ENCODE data around the gene SET.
"Not testable (repeated sequence)": the region's sequence is repeated elsewhere in the genome, so short reads cannot be mapped to it uniquely, and the experiment has no call there.

SET gene

DNA sequence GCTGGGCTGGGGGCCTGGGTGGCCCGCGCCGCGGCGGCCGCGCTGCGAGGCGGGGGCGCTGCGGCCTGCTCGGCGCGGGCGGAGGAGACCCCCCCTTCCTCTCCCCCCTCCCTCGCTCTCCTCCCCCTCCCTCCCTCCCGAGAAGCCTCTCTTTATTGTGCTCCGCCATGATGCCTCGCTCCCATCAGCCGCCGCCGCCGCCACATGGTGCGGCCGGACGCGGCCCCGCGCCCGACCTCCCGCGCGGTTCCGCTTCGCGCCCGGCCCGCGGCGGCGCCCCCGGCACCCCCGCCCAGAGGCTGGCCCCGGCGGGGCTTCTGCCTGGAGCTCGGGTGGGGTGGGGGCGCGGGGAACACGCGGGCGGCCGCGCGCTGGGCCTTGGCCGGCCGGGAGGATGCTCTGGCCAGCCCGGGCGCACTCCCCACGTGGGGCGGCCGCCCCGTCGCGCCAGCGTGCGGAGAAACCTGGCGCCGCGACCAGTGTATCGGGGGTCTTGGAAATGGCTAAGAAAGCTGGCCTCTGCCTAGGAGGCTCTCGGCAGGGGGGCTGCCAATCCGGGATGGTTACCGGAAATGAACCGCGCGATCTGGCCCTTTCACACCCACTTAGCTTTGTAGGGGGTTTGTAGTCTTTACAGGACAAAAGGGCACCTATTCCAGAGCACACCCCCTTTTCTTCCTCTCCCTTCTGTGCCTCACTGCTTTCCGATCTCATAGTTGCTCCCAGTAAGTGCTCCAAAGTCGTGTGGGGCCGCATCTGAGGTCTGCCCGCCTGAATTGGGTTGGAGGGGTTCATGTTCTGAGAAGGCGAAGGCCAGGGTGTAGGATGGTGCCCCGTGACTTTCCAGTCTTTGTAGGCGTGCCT, 1.0 kb downstream of the SET start:
- Histone ChIP-seq H2BK12ac (ENCODE audit: low read length in 2 of 2) (no peak overlapping the region), H3K9me3 (ENCODE audit: control insufficient read depth, low read length) (no peaks in the 10 kb centered on the region)
- under 1% methylated on average over 55 of the region's 83 CpGs for WGBS

DNA sequence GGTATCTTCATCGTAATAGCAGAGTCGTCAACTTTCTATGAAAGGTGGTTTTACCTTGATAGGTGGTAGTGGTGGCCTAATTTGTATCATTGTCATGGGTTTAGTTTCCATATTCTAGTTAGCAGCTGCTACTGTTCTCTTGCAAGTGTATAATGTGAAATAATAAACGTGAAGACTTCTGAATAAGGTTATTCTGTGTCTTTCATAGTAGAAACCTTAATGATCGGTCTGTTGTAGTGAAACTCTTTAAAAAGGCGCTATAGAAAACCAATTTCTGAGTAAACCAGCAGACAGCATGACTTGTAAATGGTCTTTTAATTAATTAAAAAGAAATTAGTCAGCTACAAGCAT, 1.6 kb downstream of the SET start:
- 21% methylated on average over 5 of the region's 5 CpGs for WGBS

More for the DNA sequence above, 1.0 kb downstream of the SET start:
- Histone ChIP-seq H3K36me3 (ENCODE audit: control insufficient read depth in 1 of 2, insufficient read depth in 2 of 2, low read depth in 1 of 2, low read length in 2 of 2) (peaks cover 4 to 33% of the 10 kb centered on the region in 2 experiments), H2BK5ac (ENCODE audit: low read depth, low read length, poor library complexity, severe bottlenecking) (peak overlapping the region; percentile 76), H2AK5ac (ENCODE audit: low read length, severe bottlenecking) (peak overlapping the region; percentile 70), H3K4me3 (ENCODE audit: insufficient read depth in 1 of 2, low read depth in 1 of 2, low read length in 2 of 2) (peak overlapping the region; percentile 90 to 91), H3K27me3 (ENCODE audit: control insufficient read depth in 1 of 2, insufficient read depth in 1 of 2, low read length in 2 of 2) (no peaks in the 10 kb centered on the region), H4K91ac (ENCODE audit: low read length) (peak overlapping the region; percentile 59), H3K4ac (ENCODE audit: low read depth in 1 of 2, low read length in 2 of 2) (peak overlapping the region in 1 of 2 experiments; percentile 96), H3K4me1 (ENCODE audit: control insufficient read depth, insufficient read depth, low read depth, low read length) (peaks cover 17% of the 10 kb centered on the region), H2BK15ac (ENCODE audit: low read depth, poor library complexity, severe bottlenecking) (no peak overlapping the region), H3K79me1 (replicated peaks; ENCODE audit: low read length, poor library complexity, severe bottlenecking) (peaks cover 8% of the 10 kb centered on the region), H4K8ac (ENCODE audit: low read length) (no peak overlapping the region), H3K9ac (ENCODE audit: low read length) (peak overlapping the region; percentile 90), H3K18ac (ENCODE audit: low read depth in 1 of 2, low read length in 2 of 2) (peak overlapping the region; percentile 77 to 78), H2AFZ (ENCODE audit: low read depth, low read length) (no peak overlapping the region), H3K4me2 (ENCODE audit: low read length, poor library complexity, severe bottlenecking) (peak overlapping the region; percentile 95), H2BK120ac (ENCODE audit: low read depth, low read length) (peak overlapping the region; percentile 74), H3K14ac (ENCODE audit: low read length in 2 of 2) (peak overlapping the region in 1 of 2 experiments; percentile 97), H3K27ac (ENCODE audit: low read length, poor library complexity, severe bottlenecking) (peak overlapping the region; percentile 27), H3K23ac (ENCODE audit: low read length in 2 of 2) (peak overlapping the region in 1 of 2 experiments; percentile 9)
- peak; percentile 63 for DNase-seq

GRCh38 chr9:128693738-128694137, 4.7 kb downstream of the SET start:
- DNase-seq; H2AFZ ChIP-seq (ENCODE audit: low read depth, low read length); H2BK5ac ChIP-seq (ENCODE audit: low read depth, low read length, poor library complexity, severe bottlenecking); H4K8ac ChIP-seq (ENCODE audit: low read length); H3K79me1 ChIP-seq (replicated peaks; ENCODE audit: low read length, poor library complexity, severe bottlenecking); H3K27ac ChIP-seq (ENCODE audit: low read length, poor library complexity, severe bottlenecking); H3K4me1 ChIP-seq (ENCODE audit: control insufficient read depth, insufficient read depth, low read depth, low read length); H2BK15ac ChIP-seq (ENCODE audit: low read depth, poor library complexity, severe bottlenecking); H3K9me3 ChIP-seq (ENCODE audit: control insufficient read depth, low read length); H2BK12ac ChIP-seq (ENCODE audit: low read length in 2 of 2); H3K14ac ChIP-seq (ENCODE audit: low read length in 2 of 2); H3K4me3 ChIP-seq (ENCODE audit: insufficient read depth in 1 of 2, low read depth in 1 of 2, low read length in 2 of 2); H4K91ac ChIP-seq (ENCODE audit: low read length); H3K9ac ChIP-seq (ENCODE audit: low read length); H2BK120ac ChIP-seq (ENCODE audit: low read depth, low read length); H2AK5ac ChIP-seq (ENCODE audit: low read length, severe bottlenecking); H3K23ac ChIP-seq (ENCODE audit: low read length in 2 of 2); H3K27me3 ChIP-seq (ENCODE audit: control insufficient read depth in 1 of 2, insufficient read depth in 1 of 2, low read length in 2 of 2); H3K4ac ChIP-seq (ENCODE audit: low read depth in 1 of 2, low read length in 2 of 2); H3K4me2 ChIP-seq (ENCODE audit: low read length, poor library complexity, severe bottlenecking); H3K18ac ChIP-seq (ENCODE audit: low read depth in 1 of 2, low read length in 2 of 2): not testable (repeated sequence)
- H3K36me3 ChIP-seq (ENCODE audit: control insufficient read depth in 1 of 2, insufficient read depth in 2 of 2, low read depth in 1 of 2, low read length in 2 of 2), result peaks cover 7 to 56% of the 10 kb centered on the region in 2 experiments
- WGBS, result 95% methylated on average over 3 of the region's 3 CpGs

More for the DNA sequence above, 1.6 kb downstream of the SET start:
- Histone ChIP-seq H3K27ac (ENCODE audit: low read length, poor library complexity, severe bottlenecking) (peak overlapping the region; percentile 27), H2AK5ac (ENCODE audit: low read length, severe bottlenecking) (no peak overlapping the region), H3K79me1 (replicated peaks; ENCODE audit: low read length, poor library complexity, severe bottlenecking) (peaks cover 8% of the 10 kb centered on the region), H2BK15ac (ENCODE audit: low read depth, poor library complexity, severe bottlenecking) (no peak overlapping the region), H3K4ac (ENCODE audit: low read depth in 1 of 2, low read length in 2 of 2) (no peak overlapping the region), H3K36me3 (ENCODE audit: control insufficient read depth in 1 of 2, insufficient read depth in 2 of 2, low read depth in 1 of 2, low read length in 2 of 2) (peaks cover 4 to 37% of the 10 kb centered on the region in 2 experiments), H3K23ac (ENCODE audit: low read length in 2 of 2) (peak overlapping the region in 1 of 2 experiments; percentile 9), H2BK12ac (ENCODE audit: low read length in 2 of 2) (no peak overlapping the region), H3K18ac (ENCODE audit: low read depth in 1 of 2, low read length in 2 of 2) (peak overlapping the region in 1 of 2 experiments; percentile 78), H2BK5ac (ENCODE audit: low read depth, low read length, poor library complexity, severe bottlenecking) (no peak overlapping the region), H3K27me3 (ENCODE audit: control insufficient read depth in 1 of 2, insufficient read depth in 1 of 2, low read length in 2 of 2) (no peaks in the 10 kb centered on the region), H3K4me1 (ENCODE audit: control insufficient read depth, insufficient read depth, low read depth, low read length) (peaks cover 13% of the 10 kb centered on the region), H3K4me3 (ENCODE audit: insufficient read depth in 1 of 2, low read depth in 1 of 2, low read length in 2 of 2) (peak overlapping the region; percentile 90 to 91), H3K14ac (ENCODE audit: low read length in 2 of 2) (peak overlapping the region in 1 of 2 experiments; percentile 97), H2AFZ (ENCODE audit: low read depth, low read length) (no peak overlapping the region), H3K9me3 (ENCODE audit: control insufficient read depth, low read length) (no peaks in the 10 kb centered on the region), H4K8ac (ENCODE audit: low read length) (no peak overlapping the region), H3K9ac (ENCODE audit: low read length) (peak overlapping the region; percentile 90), H4K91ac (ENCODE audit: low read length) (no peak overlapping the region), H3K4me2 (ENCODE audit: low read length, poor library complexity, severe bottlenecking) (peak overlapping the region; percentile 95), H2BK120ac (ENCODE audit: low read depth, low read length) (no peak overlapping the region)
- no peak for DNase-seq

- H2BK12ac ChIP-seq (ENCODE audit: low read length in 2 of 2), result no peak overlapping the region
- no peak overlapping the region for H3K4me2 ChIP-seq (ENCODE audit: low read length, poor library complexity, severe bottlenecking)
- no peak overlapping the region for H3K4me3 ChIP-seq (ENCODE audit: insufficient read depth in 1 of 2, low read depth in 1 of 2, low read length in 2 of 2)
- DNase-seq, result no peak
- no peaks in the 10 kb centered on the region for H3K9me3 ChIP-seq (ENCODE audit: control insufficient read depth, low read length)
- H2BK5ac ChIP-seq (ENCODE audit: low read depth, low read length, poor library complexity, severe bottlenecking), result no peak overlapping the region
- no peaks in the 10 kb centered on the region for H3K27me3 ChIP-seq (ENCODE audit: control insufficient read depth in 1 of 2, insufficient read depth in 1 of 2, low read length in 2 of 2)
- WGBS, result 98% methylated on average over 6 of the region's 6 CpGs
- H3K9ac ChIP-seq (ENCODE audit: low read length), result no peak overlapping the region
- no peak overlapping the region for H2AK5ac ChIP-seq (ENCODE audit: low read length, severe bottlenecking)
- no peak overlapping the region for H4K8ac ChIP-seq (ENCODE audit: low read length)
- no peak overlapping the region for H3K18ac ChIP-seq (ENCODE audit: low read depth in 1 of 2, low read length in 2 of 2)
- H3K14ac ChIP-seq (ENCODE audit: low read length in 2 of 2), result no peak overlapping the region
- no peak overlapping the region for H2BK120ac ChIP-seq (ENCODE audit: low read depth, low read length)
- H2AFZ ChIP-seq (ENCODE audit: low read depth, low read length), result no peak overlapping the region
- H4K91ac ChIP-seq (ENCODE audit: low read length), result no peak overlapping the region
- no peak overlapping the region for H3K23ac ChIP-seq (ENCODE audit: low read length in 2 of 2)
- no peaks in the 10 kb centered on the region for H3K79me1 ChIP-seq (replicated peaks; ENCODE audit: low read length, poor library complexity, severe bottlenecking)
- H3K36me3 ChIP-seq (ENCODE audit: control insufficient read depth in 1 of 2, insufficient read depth in 2 of 2, low read depth in 1 of 2, low read length in 2 of 2), result peaks cover 7 to 56% of the 10 kb centered on the region in 2 experiments
- H3K4ac ChIP-seq (ENCODE audit: low read depth in 1 of 2, low read length in 2 of 2), result no peak overlapping the region
- no peak overlapping the region for H2BK15ac ChIP-seq (ENCODE audit: low read depth, poor library complexity, severe bottlenecking)
- peaks cover 5% of the 10 kb centered on the region for H3K4me1 ChIP-seq (ENCODE audit: control insufficient read depth, insufficient read depth, low read depth, low read length)
- no peak overlapping the region for H3K27ac ChIP-seq (ENCODE audit: low read length, poor library complexity, severe bottlenecking)
Observed at GRCh38 chr9:128694344-128694743, 5.3 kb downstream of the SET start.

Measured in mesenchymal stem cell (in vitro differentiated cells and primary cell).